Endodermal cell (in vitro differentiated cells): ENCODE data around the gene ZNF543. TPM values are rescaled to one million over a fixed set of nuclear protein-coding genes. Genes with fewer than 3 reads are reported as not detected.

Experiments
- DNase-seq: peaks from one replicate; pipeline ENCODE4 v3.0.0-alpha.2; 2017
- H3K27ac ChIP-seq: 2 replicates; pipeline ENCODE4 v1.5.1; 2013; ENCODE audit warnings: mild to moderate bottlenecking, low read depth, low read length, moderate library complexity
- H3K27me3 ChIP-seq: 2 replicates; pipeline ENCODE4 v1.6.1; 2013; ENCODE audit warnings: mild to moderate bottlenecking, low read length, moderate library complexity; ENCODE audit not compliant: insufficient read depth, control insufficient read depth, poor library complexity, severe bottlenecking
- H3K36me3 ChIP-seq: 2 replicates; pipeline ENCODE4 v1.7.0; 2013; ENCODE audit warnings: mild to moderate bottlenecking, low read length, moderate library complexity; ENCODE audit not compliant: control insufficient read depth, insufficient read depth
- H3K4me1 ChIP-seq: one replicate; pipeline ENCODE4 v1.7.0; 2013; ENCODE audit warnings: low read length; ENCODE audit not compliant: control insufficient read depth, insufficient read depth
- H3K4me3 ChIP-seq: 2 replicates; pipeline ENCODE4 v1.5.1; 2013; ENCODE audit warnings: mild to moderate bottlenecking, low read length, moderate library complexity
- H3K9ac ChIP-seq: 2 replicates; pipeline ENCODE4 v1.6.1; 2013; ENCODE audit warnings: mild to moderate bottlenecking, low read length, moderate library complexity; ENCODE audit not compliant: poor library complexity, severe bottlenecking; ENCODE audit errors: extremely low read depth
- H3K9me3 ChIP-seq: 2 replicates; pipeline ENCODE4 v1.6.1; 2013; ENCODE audit warnings: mild to moderate bottlenecking, low read length, moderate library complexity; ENCODE audit not compliant: control insufficient read depth
- H3K27ac Mint-ChIP-seq: 2 replicates; pipeline ENCODE4 v1.8.0; 2020; ENCODE audit warnings: mixed read lengths
- H3K27me3 Mint-ChIP-seq: 2 replicates; pipeline ENCODE4 v1.8.0; 2021; ENCODE audit warnings: mild to moderate bottlenecking, mixed read lengths; ENCODE audit not compliant: insufficient read depth
- H3K36me3 Mint-ChIP-seq: 2 replicates; pipeline ENCODE4 v1.8.0; 2020; ENCODE audit warnings: low read depth, mixed read lengths
- H3K4me1 Mint-ChIP-seq: 2 replicates; pipeline ENCODE4 v1.8.0; 2020; ENCODE audit warnings: mixed read lengths
- H3K4me3 Mint-ChIP-seq: 2 replicates; pipeline ENCODE4 v1.8.0; 2020; ENCODE audit warnings: mild to moderate bottlenecking, moderate library complexity, mixed read lengths
- H3K9me3 Mint-ChIP-seq: 2 replicates; pipeline ENCODE4 v1.8.0; 2020; ENCODE audit warnings: mild to moderate bottlenecking, mixed read lengths
- CTCF ChIP-seq: fragments of 200-600 bp; sonication (generic); conservative IDR thresholded peaks from 2 replicates; pipeline ENCODE4 v1.5.0; 2021; ENCODE audit warnings: antibody characterized with exemption, mild to moderate bottlenecking
- WGBS, 2 experiments: methylation state at CpG; one replicate each; pipeline versions ENCODE4 v1.1.5 to v1.1.7; 2013; ENCODE audit warnings: missing lambda C conversion rate in 2 of 2, mixed read lengths in 1 of 2; ENCODE audit not compliant: insufficient coverage in 1 of 2, insufficient read length in 1 of 2; 5-methylcytosine and 5-hydroxymethylcytosine counted together
- total RNA-seq, 2 donors: library from RNA; stranded (reverse); fragmentation: NEBNext Ultra II Directional in 1 of 2; extraction: Animal tissue kit (Norgen Biotek cat#: 25700) in 1 of 2; gene quantifications; 2 replicates in 1 of 2; 3 replicates in 1 of 2; pipeline ENCODE4 v1.2.1, GENCODE V29; 2021

The ZNF543 gene
- total RNA-seq, 2 donors from 2014 or later = 6.2 to 13.4 TPM

- H3K4me3 Mint-ChIP-seq = no peak overlapping the region
- H3K27ac Mint-ChIP-seq = no peak overlapping the region
- Histone ChIP-seq H3K9me3 (peaks cover 54% of the 10 kb centered on the region), H3K9ac (no peak overlapping the region), H3K36me3 (peaks cover 51% of the 10 kb centered on the region), H3K4me3 (no peak overlapping the region), H3K27me3 (no peaks in the 10 kb centered on the region), H3K4me1 (no peaks in the 10 kb centered on the region), H3K27ac (no peak overlapping the region)
- peaks cover 79% of the 10 kb centered on the region for H3K9me3 Mint-ChIP-seq
- TF ChIP-seq CTCF = no peak
- H3K27me3 Mint-ChIP-seq = no peaks in the 10 kb centered on the region
- DNase-seq = no peak
- 88 to 91% methylated on average over 5 of the region's 6 CpGs for WGBS, 2 experiments
- H3K4me1 Mint-ChIP-seq = no peaks in the 10 kb centered on the region
- peaks cover 84% of the 10 kb centered on the region for H3K36me3 Mint-ChIP-seq
These were observed 55.9 kb downstream of the ZNF543 start for GRCh38 chr19:57376151-57376550.

- Mint-ChIP-seq H3K4me1 (no peaks in the 10 kb centered on the region), H3K4me3 (no peak overlapping the region), H3K36me3 (peaks cover 70% of the 10 kb centered on the region), H3K27ac (no peak overlapping the region), H3K27me3 (peaks cover 2% of the 10 kb centered on the region), H3K9me3 (peaks cover 76% of the 10 kb centered on the region)
- Histone ChIP-seq H3K4me1 (no peaks in the 10 kb centered on the region), H3K4me3 (no peak overlapping the region), H3K9me3 (peaks cover 48% of the 10 kb centered on the region), H3K27me3 (no peaks in the 10 kb centered on the region), H3K9ac (no peak overlapping the region), H3K27ac (no peak overlapping the region), H3K36me3 (peaks cover 43% of the 10 kb centered on the region)
- TF ChIP-seq CTCF = no peak
- no peak for DNase-seq
- WGBS, 2 experiments = 91 to 100% methylated on average over 1 to 2 of the region's 3 CpGs
These were observed 57.4 kb downstream of the ZNF543 start for GRCh38 chr19:57377498-57378146.

Other genes with a start within 250 kb of the ZNF543 start
- gene USP29, start 200.5 kb upstream of the ZNF543 start, total RNA-seq = not detected
- gene ZIM3, start 175.3 kb upstream of the ZNF543 start, total RNA-seq = not detected
- gene DUXA, start 153.0 kb upstream of the ZNF543 start, total RNA-seq = not detected
- gene ZNF264, start 129.0 kb upstream of the ZNF543 start, total RNA-seq = 10 to 100 TPM; 29.8 to 38.4 TPM
- 1 to 10 TPM; 1.3 to 1.7 TPM for gene AURKC, start 89.4 kb upstream of the ZNF543 start, total RNA-seq
- 10 to 100 TPM; 16.6 to 21.1 TPM for gene ZNF805, start 79.8 kb upstream of the ZNF543 start, total RNA-seq
- 10 to 100 TPM; 63.9 to 64.0 TPM for gene ZNF460, start 40.0 kb upstream of the ZNF543 start, total RNA-seq
- 10 to 100 TPM; 11.6 to 12.3 TPM for gene ZNF304, start 30.8 kb downstream of the ZNF543 start, total RNA-seq
- 1 to 10 TPM; 9.2 to 9.5 TPM for gene TRAPPC2B, start 43.1 kb downstream of the ZNF543 start, total RNA-seq
- gene ZNF547, start 43.1 kb downstream of the ZNF543 start, total RNA-seq = 1 to 10 TPM; 1.5 to 3.5 TPM
- 10 to 100 TPM; 15.2 to 15.5 TPM for gene ZNF548, start 69.4 kb downstream of the ZNF543 start, total RNA-seq
- 1 to 10 TPM; 7.6 to 9.2 TPM for gene ZNF17, start 90.7 kb downstream of the ZNF543 start, total RNA-seq
- 10 to 100 TPM; 25.0 to 28.5 TPM for gene ZNF749, start 114.9 kb downstream of the ZNF543 start, total RNA-seq
- 1 to 10 TPM in 1 of 2 donors, under 1 TPM in 1; 0.68 to 1.2 TPM for gene VN1R1, start 136.7 kb downstream of the ZNF543 start, total RNA-seq
- 10 to 100 TPM in 1 of 2 donors, 1 to 10 TPM in 1; 9.1 to 11.8 TPM for gene ZNF772, start 157.1 kb downstream of the ZNF543 start, total RNA-seq
- 10 to 100 TPM; 16.8 to 17.0 TPM for gene ZNF419, start 167.3 kb downstream of the ZNF543 start, total RNA-seq
- gene ZNF773, start 179.5 kb downstream of the ZNF543 start, total RNA-seq = 10 to 100 TPM in 1 of 2 donors, 1 to 10 TPM in 1; 7.9 to 12.4 TPM
- 10 to 100 TPM in 1 of 2 donors, 1 to 10 TPM in 1; 9.5 to 14.0 TPM for gene ZNF549, start 206.9 kb downstream of the ZNF543 start, total RNA-seq
- gene ZNF550, start 239.4 kb downstream of the ZNF543 start, total RNA-seq = 10 to 100 TPM; 12.3 to 16.2 TPM